Inflammatory macrophage treated with lipopolysaccharide for 4 hours (primary cell): Measurements from ENCODE around the gene KIF1A.
"Not testable (repeated sequence)": the region's sequence is repeated elsewhere in the genome, so short reads cannot be mapped to it uniquely, and the experiment has no call there.

ENCODE experiments used
- DNase-seq: peaks from one replicate; pipeline ENCODE4 v3.0.0-alpha.2; 2020

The KIF1A gene

GRCh38 chr2:240716130-240716798 is 103.8 kb downstream of the KIF1A start:
- DNase-seq = no peak

- no peak for DNase-seq
Observed at GRCh38 chr2:240714747-240715725, 105.0 kb downstream of the KIF1A start.

GRCh38 chr2:240713928-240714746 is 105.9 kb downstream of the KIF1A start:
- no peak for DNase-seq

DNA sequence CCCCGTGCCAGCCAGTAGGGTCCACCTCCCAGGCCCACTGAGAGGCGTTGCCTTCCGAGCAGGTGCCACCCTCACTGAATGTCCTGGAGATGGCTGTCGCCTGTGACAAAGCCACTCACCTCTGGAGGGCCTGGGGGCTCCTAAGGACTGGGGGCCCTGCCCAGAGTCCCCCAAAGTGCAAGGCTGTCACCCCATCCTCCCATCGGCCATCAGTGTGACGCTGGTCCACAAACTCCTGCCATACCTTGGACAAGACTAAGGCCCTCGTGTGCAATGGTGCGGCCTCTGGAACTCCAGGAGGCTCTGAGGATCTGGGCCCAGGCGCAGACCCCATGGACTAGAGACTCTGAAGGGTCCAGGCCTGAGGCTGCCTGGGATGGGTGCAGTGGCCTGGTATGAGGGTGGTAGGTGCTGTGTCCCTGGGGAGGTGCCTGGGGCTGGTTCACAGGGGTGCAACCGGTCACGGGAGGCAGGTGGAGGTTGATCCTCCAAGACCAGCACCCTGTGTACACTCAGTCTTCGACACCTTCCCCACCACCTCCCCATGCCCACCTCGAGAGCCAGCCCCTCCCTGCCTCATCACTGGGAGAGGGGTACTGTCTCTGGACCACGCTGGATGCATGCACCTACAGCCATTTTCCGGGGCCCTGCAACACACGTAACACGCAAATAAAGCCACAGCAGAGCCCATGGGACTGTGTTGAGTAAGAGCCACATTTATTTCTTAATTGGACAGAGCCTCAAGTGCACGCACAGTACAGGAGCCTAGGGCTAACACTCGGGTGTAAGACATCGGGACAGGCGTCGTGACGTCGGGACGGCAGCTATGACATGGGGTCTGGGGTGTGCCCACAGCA is 106.7 kb downstream of the KIF1A start:
- no peak for DNase-seq

DNA sequence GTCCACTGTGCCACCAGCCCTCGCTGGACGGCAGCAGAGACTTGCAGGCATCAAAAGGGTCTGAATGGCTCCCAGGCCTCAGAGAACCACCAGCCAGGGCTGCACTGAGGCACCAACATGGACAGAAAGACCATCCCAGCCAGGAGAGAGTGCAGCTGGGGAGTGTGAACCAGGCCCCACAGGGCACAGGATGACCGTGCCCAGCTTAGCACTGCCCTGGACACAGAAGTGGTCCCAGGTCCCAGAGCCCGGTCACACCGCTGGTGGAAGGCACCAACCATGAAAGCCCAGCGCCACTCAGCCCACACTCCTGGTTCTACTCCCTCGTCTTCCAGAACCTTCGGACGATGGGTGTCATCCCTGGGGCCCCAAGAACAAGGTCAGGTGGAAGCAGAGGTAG is 107.9 kb downstream of the KIF1A start:
- DNase-seq = no peak

DNA sequence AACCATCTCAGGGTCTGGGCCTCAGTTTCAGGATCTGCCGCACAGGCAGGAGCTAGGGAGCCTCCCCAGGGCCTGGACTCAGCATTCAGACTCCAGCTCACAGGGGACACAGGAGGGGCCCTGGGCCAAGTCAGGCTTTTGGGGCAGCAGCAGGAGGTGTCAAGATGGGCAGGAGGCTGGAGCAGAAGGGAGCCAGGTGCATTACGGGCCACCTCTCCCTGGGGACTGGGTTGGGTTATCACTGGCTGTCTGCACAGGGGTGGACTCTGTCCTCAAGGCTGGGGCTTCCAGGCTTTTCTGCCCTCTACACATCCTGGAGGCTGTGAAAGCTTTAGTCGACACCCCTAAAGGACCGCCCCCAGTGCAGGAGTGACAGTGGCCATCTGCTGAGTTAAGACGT is 108.3 kb downstream of the KIF1A start:
- DNase-seq = no peak

DNA sequence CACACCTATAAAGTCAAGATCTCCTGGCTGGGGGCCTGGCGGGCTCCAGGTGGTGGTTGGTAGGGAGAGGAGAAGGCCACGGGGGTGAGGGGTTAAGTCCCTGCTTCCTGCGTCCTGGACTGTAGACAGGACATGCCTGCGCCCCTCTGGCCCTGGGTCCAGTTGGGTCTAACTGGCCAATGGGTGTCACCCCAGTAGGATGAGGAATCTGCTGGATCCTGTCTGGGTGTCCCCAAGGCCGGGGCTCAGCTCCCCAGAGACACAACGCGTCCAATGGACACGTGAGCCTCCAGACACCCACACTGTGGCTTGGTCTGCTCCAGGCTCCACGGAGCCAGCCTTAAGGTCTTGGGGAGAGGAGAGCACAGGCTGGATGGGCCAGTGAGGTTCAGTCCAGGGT is 108.7 kb downstream of the KIF1A start:
- DNase-seq = no peak

DNA sequence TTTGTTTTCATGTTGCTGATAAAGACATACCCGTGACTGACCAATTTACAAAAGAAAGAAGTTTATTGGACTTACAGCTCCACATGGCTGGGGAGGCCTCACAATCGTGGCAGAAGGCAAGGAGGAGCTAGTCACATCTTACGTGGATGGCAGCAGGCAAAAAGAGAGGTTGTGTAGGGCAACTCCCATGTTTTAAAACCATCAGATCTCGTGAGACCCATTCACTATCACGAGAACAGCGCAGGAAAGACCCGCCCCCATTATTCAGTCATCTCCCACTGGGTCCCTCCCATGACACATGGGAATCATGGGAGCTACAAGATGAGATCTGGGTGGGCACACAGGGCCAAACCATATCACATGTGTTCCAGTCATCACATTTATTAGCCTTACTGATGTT is 111.6 kb downstream of the KIF1A start:
- DNase-seq = no peak

- DNase-seq = no peak
Observed at GRCh38 chr2:240707821-240708220, 112.2 kb downstream of the KIF1A start.

DNA sequence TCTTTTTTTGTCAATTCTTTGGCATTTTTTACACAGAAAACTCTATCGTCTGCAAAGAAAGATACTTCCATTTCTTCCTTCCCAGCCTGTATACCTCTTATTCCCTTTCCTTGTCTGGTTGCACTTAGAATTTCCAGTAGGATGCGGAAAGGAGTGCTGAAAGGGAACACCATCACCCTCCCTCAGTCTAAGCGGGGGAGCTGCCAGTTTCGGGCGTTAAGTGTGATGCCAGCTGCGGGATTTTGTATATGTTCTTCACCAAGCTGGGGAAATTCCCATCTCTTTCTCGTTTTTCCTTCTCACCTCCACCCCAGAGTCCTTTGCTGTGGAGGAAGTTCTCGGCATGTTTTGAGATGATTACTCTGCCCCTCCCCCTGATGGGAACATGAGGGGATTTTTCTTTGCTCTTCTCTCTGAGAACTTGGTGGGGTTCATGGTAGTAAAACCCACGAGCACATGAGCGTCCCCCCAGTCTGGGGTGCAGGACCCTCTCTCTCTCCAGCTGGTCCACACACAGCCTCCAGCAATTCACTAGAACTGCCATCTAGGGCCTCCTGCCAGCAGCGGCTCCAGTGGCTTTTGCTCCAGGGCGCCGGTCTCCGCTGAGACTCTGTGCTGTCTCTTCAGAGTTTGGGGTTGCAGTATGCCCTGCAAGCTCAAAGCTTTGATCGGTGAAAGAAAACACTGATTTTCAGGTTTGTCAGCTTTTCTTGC is 112.8 kb downstream of the KIF1A start:
- DNase-seq = no peak

DNA sequence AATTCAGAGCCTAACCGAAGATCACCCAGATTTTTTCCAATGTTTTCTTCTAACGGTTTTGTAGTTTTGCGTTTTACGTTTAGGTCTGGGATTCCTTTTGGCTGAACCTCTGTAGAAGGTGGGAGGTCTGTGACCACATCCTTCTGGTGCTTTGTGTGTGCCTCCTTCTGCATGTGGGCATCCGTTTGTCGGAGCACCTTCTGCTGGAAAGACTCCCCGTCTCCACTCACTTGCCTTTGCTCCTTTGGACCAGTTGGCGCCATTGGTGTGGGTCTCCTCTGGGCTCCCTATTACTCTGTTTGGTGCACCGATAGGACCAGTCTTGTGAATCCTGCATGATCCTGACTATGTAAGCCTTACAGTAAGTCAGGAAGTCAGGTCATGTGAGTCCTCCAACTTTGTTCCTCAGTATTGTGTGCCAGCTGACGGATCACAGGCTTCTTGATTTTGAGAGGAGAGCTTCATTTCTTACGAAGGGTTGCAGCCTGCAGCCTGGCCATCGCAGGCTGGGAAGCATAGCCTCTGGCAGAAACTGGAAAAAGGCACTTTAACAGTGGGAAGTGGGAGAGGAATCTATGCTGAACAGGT is 114.7 kb downstream of the KIF1A start:
- DNase-seq = peak; percentile 66

DNA sequence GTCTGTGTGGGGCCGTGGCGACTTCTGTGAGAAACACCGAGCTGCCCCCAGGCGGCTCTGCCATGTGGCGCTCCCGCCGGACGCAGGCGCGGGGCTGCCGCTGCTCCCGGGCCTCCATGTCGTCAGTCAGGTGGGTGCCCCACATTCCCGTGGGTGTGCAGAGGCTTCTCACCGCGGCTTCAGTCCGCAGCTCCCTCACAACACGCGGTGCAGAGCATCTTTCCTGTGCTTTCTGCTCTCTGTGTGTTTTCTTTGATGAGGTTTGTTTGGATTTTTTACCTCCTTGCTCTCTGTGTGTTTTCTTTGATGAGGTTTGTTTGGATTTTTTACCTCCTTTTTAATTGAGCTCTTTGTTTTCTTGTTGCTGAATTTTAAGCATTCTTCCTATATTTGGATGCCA is 115.4 kb downstream of the KIF1A start:
- no peak for DNase-seq

- DNase-seq = no peak
Observed at GRCh38 chr2:240703417-240704341, 116.3 kb downstream of the KIF1A start.

GRCh38 chr2:240702640-240703011 is 117.4 kb downstream of the KIF1A start:
- no peak for DNase-seq

DNA sequence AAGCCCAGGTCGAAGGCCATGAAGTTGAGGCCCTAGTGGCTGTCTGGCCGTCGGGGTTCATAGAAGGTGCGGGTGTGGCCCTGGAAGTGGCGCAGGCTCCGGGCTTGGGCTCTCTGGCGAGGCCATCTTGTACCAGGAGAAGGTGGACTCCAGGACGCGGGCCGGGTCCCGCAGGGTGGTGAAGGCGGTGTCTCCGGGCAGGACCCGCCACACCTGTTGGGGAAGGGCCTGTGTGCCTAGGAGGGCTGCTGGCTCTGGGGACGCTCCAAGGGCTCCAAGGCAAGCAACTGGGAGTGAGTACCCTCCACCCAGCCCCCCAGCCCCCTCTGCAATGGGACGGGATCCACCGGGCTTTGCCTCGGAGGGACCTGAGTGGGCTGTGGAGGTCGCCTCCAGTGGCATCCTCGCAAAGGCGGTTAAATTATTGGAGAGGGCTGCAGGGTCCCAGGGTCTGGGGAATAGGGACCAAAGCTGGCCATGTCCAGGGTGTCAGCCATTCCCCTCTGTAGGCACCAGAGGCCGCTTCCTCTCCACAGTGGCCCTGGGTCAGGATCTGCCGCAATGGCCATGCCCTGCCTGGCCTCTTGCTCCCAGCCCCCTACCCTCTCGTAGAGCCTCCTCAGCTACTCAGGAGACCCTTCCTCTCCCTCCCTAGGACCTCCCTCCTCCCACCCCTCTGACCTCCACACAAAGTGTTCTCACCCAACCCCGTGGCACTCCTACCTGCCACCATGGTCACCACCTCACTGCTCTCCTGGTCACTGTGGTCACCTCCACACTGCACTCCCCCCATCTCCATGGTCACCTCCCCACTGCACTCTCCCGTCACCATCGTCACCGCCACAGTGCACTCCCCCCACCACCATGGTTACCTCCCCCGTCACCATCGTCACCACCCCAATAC is 118.0 kb downstream of the KIF1A start:
- DNase-seq = no peak

DNA sequence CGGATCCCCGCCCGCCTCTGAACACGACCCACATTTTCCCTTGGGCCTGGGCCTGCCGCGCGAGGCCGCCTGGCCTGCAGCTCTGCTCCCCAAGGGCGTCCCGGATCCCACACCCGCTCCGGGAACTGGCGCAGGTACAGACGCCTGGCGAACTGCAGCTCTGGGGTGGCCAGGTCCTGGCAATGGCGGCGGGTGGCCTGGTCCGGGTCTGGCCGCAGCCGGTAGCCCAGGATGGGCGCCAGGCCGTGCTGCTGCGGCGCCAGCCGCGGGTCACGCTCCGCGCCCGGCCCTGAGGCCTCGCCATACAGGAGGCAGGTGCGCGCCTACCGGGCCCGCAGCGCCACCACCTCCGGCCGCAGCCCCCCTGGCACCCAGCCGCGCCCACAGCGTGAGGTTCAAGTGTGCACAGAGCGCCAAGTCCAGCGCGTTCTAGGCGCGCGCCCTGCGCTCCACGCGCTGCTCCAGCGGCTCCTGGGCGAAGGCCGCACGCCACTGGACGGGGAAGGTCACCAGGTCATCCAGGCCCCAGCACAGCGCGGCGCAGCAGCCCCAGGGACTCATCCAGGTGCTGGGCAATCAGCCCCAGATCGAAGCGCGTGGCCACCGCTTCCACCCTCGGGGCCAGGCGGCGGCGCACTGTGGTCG is 118.8 kb downstream of the KIF1A start:
- no peak for DNase-seq

- DNase-seq = not testable (repeated sequence)
Observed at GRCh38 chr2:240700616-240701015, 119.4 kb downstream of the KIF1A start.

DNA sequence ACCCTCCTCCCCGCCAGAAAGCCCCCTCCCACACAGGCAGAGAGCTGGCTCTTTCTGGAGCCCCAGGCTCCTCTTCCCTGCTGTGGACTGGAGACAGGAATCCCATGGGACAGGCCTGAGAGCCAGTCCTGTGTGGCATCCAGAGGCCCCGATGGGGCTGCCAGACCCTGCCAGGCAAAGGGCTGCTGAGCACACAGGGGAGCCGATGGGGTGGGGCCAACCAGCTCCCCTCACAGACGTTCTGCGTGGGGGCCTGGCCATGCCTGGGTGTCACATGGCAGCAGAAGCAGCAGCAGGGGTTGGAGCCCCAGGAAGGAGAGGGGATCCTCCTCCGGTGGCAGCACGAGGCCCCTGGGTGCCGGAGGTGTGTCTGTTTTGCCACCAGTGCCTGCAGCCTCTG is 120.2 kb downstream of the KIF1A start:
- not testable (repeated sequence) for DNase-seq
